Stomach (tissue), 19 donors: ENCODE data around the gene HACL1. TPM values are rescaled to one million over a fixed set of nuclear protein-coding genes. Genes with fewer than 3 reads are reported as not detected.
A peak's percentile ranks its signal among the peaks of the same experiment; 100 is the strongest.

ENCODE experiments used
- DNase-seq, 2 donors: peaks; one replicate each; pipeline versions ENCODE4 v3.0.0 to v3.0.0-alpha.2; 2013 to 2019
- H3K27ac ChIP-seq, 5 donors: fragments of 200-600 bp in 4 of 5; sonication (generic) in 4 of 5; one replicate each; pipeline ENCODE4 v1.5.1; 2013 to 2019; ENCODE audit warnings: mild to moderate bottlenecking in 1 of 5, moderate library complexity in 1 of 5
- H3K27me3 ChIP-seq, 3 donors: fragments of 200-600 bp; sonication (generic); one replicate each; pipeline ENCODE4 v1.5.1; 2017 to 2019; ENCODE audit warnings: mixed run types in 1 of 3
- H3K36me3 ChIP-seq, 4 donors: fragments of 200-600 bp; sonication (generic); 1 replicate in 3 of 4; 2 replicates in 1 of 4; pipeline ENCODE4 v1.5.1; 2016 to 2019
- H3K4me1 ChIP-seq, 4 donors: fragments of 200-600 bp; sonication (generic); one replicate each; pipeline ENCODE4 v1.5.1; 2016 to 2019
- H3K4me3 ChIP-seq, 4 donors: fragments of 200-600 bp; sonication (generic) in 3 of 4; one replicate each; pipeline ENCODE4 v1.5.1; 2016 to 2019; ENCODE audit warnings: mild to moderate bottlenecking in 1 of 4
- H3K9me3 ChIP-seq, 4 donors: fragments of 200-600 bp; sonication (generic); one replicate each; pipeline ENCODE4 v1.5.1; 2016 to 2019
- EP300 ChIP-seq: sonication (generic); formaldehyde crosslinking; IDR thresholded peaks from one replicate; pipeline ENCODE4 v1.6.1; 2017; ENCODE audit warnings: antibody characterized with exemption
- POLR2A ChIP-seq, 4 donors: fragments of 450-650 bp; IDR thresholded peaks; one replicate each; pipeline ENCODE4 v1.6.1; 2016; ENCODE audit warnings: antibody characterized with exemption in 4 of 4, control low read depth in 2 of 4, mild to moderate bottlenecking in 1 of 4, moderate library complexity in 1 of 4
- POLR2AphosphoS5 ChIP-seq, 3 donors: sonication (generic); formaldehyde crosslinking; IDR thresholded peaks; one replicate each; pipeline ENCODE4 v1.6.1; 2016; ENCODE audit warnings: antibody characterized with exemption in 3 of 3
- WGBS, 5 donors: extraction: QIAGEN DNeasy Blood & Tissue Kit in 3 of 5; methylation state at CpG; one replicate each; pipeline versions ENCODE4 v1.1.5 to v1.1.7; 2013 to 2018; 5-methylcytosine and 5-hydroxymethylcytosine counted together
- intact Hi-C: fragments of 100-400 bp; cut with DNase I; formaldehyde crosslinking; loops from one replicate; pipeline ENCODE4 v1.15.1; 2023; ENCODE audit warnings: low total_unique reads
- long read RNA-seq, 10 donors: transcript quantifications; one replicate each; lab custom pipeline, GENCODE V29; 2026
- polyA plus RNA-seq, 3 donors: library from polyadenylated mRNA; stranded (reverse); fragments of 200-250 nt; gene quantifications; one replicate each; pipeline ENCODE4 v1.2.3, GENCODE V29; 2013
- total RNA-seq, 5 donors: library from RNA; depleted of rRNA; stranded (reverse); fragments of >200 nt; gene quantifications; one replicate each; pipeline versions ENCODE4 v1.1.0 to v1.2.3, GENCODE V29; 2014 to 2016
- TF ChIP-seq, protein P1 (sequence below), 7 experiments: fragments of 450-650 bp in 4 of 7; fragments of 200-600 bp in 3 of 7; sonication (generic) in 3 of 7; IDR thresholded peaks; one replicate each; pipeline ENCODE4 v1.5.1; 2016 to 2019; ENCODE audit warnings: antibody characterized with exemption in 7 of 7, control low read depth in 2 of 7, mild to moderate bottlenecking in 1 of 7
- donor health status: healthy with polysubstance abuse.
- donor health status: Bipolar disorder and iron deficiency.
- donor health status: healthy.

The HACL1 gene
- total RNA-seq: 10 to 100 TPM; 18.1 to 46.7 (median 34.1) TPM
- 10 to 100 TPM; 13.9 to 21.7 (median 14.7) TPM for polyA plus RNA-seq
- long read RNA-seq, donor 1: 0 reads
- long read RNA-seq, donor 2, partial matches to known transcripts: 0 of 1 reads
- long read RNA-seq, donor 2, other reads (novel, unspliced or antisense): 0 of 1 reads
- long read RNA-seq, donor 3: 0 reads
- long read RNA-seq, donor 4, partial matches to known transcripts: 0 of 1 reads
- long read RNA-seq, donor 4, other reads (novel, unspliced or antisense): 0 of 1 reads
- long read RNA-seq, donor 5, transcript HACL1-201 (17 exons, 2,266 nt): major isoform, 7 of 8 reads
- long read RNA-seq, donor 5, partial matches to known transcripts: 0 of 8 reads
- long read RNA-seq, donor 5, other reads (novel, unspliced or antisense): 0 of 8 reads
- long read RNA-seq, donor 6: 0 reads
- long read RNA-seq, donor 7, partial matches to known transcripts: 0 of 1 reads
- long read RNA-seq, donor 7, other reads (novel, unspliced or antisense): 0 of 1 reads
- long read RNA-seq, donor 8, partial matches to known transcripts: 0 of 2 reads
- long read RNA-seq, donor 8, other reads (novel, unspliced or antisense): 0 of 2 reads
- long read RNA-seq, donor 9, partial matches to known transcripts: 0 of 2 reads
- long read RNA-seq, donor 9, other reads (novel, unspliced or antisense): 0 of 2 reads
- long read RNA-seq, donor 10: 0 reads

DNA sequence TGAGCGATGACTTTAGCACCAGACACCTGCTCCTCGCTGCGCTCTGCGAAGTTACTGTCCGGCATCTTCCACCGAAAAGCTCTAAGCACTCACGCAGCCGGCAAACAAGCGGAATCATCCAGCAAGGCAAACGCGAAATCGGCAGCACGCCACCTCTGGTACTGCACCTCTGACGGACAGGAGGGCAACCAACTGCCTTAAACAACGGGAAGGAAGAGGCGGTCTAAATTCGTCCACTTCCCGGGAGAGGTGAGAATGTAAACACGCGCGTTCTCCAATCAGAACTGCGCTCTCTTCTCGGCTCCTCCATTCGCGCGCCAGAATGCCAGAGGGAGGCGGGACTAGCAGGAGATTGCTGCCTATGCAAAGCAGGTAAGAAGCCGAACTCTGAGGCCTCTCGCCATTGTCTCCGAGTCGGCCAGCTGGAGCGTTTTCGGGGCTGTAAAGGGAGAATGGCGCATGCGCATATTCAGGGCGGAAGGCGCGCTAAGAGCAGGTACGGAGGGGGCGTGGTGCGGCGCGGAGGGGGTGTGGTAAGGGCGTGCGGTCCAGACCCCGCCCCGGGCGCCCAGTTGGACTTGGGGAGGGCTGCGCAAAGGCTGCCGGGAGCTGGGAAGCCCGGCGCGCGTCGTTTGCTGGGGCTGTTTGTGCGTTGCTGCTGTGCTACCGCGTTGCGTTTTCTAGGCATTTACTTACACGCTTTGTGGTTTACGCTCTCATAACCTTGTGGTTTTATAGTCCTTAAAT is at the start of gene HACL1, which contains the start of gene BTD:
TSS of gene HACL1 (minus strand) at position 171 of the 747 bp plus-strand sequence. CDS start at position 65, 106 bp downstream.
TSS of gene BTD (plus strand) at position 347 of the 747 bp plus-strand sequence. CDS start 33,695 bp downstream, outside the sequence.
- Histone ChIP-seq H3K4me3 (peak within 1 kb of the TSS; percentile 84 to 98 (median 88)), H3K27me3 (no peaks in the 10 kb centered on the region), H3K4me1 (peaks cover 26 to 57% (median 38%) of the 10 kb centered on the region in 4 donors), H3K36me3 (peaks cover 0 to 32% (median 29%) of the 10 kb centered on the region in 4 donors), H3K9me3 (no peaks in the 10 kb centered on the region), H3K27ac (peak within 1 kb of the TSS; percentile 73 to 95 (median 93))
- TF ChIP-seq POLR2AphosphoS5 (IDR thresholded peaks at IDR 0.05) (peak; percentile 69 to 94 (median 85)), EP300 (no peak), POLR2A (IDR thresholded peaks at IDR 0.05) (peak in 2 of 4 donors; percentile 50 to 63)
- TF ChIP-seq, protein P1, sequence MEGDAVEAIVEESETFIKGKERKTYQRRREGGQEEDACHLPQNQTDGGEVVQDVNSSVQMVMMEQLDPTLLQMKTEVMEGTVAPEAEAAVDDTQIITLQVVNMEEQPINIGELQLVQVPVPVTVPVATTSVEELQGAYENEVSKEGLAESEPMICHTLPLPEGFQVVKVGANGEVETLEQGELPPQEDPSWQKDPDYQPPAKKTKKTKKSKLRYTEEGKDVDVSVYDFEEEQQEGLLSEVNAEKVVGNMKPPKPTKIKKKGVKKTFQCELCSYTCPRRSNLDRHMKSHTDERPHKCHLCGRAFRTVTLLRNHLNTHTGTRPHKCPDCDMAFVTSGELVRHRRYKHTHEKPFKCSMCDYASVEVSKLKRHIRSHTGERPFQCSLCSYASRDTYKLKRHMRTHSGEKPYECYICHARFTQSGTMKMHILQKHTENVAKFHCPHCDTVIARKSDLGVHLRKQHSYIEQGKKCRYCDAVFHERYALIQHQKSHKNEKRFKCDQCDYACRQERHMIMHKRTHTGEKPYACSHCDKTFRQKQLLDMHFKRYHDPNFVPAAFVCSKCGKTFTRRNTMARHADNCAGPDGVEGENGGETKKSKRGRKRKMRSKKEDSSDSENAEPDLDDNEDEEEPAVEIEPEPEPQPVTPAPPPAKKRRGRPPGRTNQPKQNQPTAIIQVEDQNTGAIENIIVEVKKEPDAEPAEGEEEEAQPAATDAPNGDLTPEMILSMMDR (IDR thresholded peaks at IDR 0.05): peak in 2 of 7 experiments; percentile 28 to 42
- peak; percentile 97 to 99 for DNase-seq
- intact Hi-C loops: no loop called here
- 0 to 1% (median 0%) methylated on average over 45 to 61 of the region's 61 CpGs for WGBS, 5 donors

DNA sequence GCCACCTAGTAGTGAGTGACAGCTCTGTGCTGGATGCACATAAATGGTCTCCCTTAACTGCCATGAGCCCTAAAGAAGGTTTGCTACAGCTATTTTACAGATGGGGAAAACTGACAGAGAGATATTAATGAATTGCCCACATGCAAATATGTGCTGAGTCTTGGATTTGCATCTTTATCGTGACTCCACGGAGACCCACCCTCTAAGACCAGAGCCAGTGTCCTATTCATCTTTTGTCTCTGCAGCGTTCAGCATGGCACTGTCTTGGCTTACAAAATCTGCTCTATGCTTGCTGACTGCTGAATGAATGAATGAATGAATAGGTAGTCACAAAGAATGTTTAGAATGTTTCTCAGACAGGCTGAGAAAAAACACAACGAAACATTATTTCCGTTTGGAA is 48.5 kb upstream of the HACL1 start:
- intact Hi-C loops: no loop called here
- no peaks in the 10 kb centered on the region for H3K27me3 ChIP-seq
- H3K4me1 ChIP-seq: peaks cover 0 to 46% (median 20%) of the 10 kb centered on the region in 4 donors
- DNase-seq: no peak
- TF ChIP-seq EP300 (no peak), POLR2AphosphoS5 (IDR thresholded peaks at IDR 0.05) (no peak), POLR2A (IDR thresholded peaks at IDR 0.05) (no peak)
- TF ChIP-seq, protein P1 (IDR thresholded peaks at IDR 0.05): no peak
- no peak overlapping the region for H3K4me3 ChIP-seq
- peaks cover 0 to under 1% (median 0%) of the 10 kb centered on the region in 4 donors for H3K9me3 ChIP-seq
- H3K27ac ChIP-seq: no peak overlapping the region
- H3K36me3 ChIP-seq: peaks cover 0 to 6% (median 3%) of the 10 kb centered on the region in 4 donors
- WGBS, 5 donors: 83 to 95% (median 91%) methylated on average over 5 of the region's 5 CpGs

DNA sequence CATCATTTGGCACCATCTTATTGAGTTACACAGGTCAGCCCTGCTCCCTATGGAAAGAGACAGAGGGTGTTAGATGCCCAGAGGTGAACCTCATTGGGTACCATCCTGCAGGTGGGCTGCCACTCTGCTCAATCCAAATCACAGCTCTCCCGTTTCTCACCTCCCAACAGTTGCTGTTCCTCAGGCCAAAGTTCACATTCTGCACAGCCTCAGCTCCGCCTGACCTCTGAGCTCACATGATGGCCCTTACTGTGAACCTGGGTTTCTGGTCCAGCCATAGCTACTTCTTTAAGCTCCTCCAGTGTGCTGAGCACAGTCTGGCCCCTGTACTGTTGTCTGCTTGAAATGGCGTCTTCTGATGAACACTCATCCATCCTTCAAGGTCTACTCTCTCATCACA is 48.0 kb upstream of the HACL1 start:
- no peak overlapping the region for H3K27ac ChIP-seq
- DNase-seq: no peak
- 91 to 95% (median 94%) methylated on average over 3 of the region's 3 CpGs for WGBS, 5 donors

More for the DNA sequence above, 48.0 kb upstream of the HACL1 start:
- H3K27me3 ChIP-seq: no peaks in the 10 kb centered on the region
- H3K9me3 ChIP-seq: no peaks in the 10 kb centered on the region
- peaks cover 0 to 43% (median 20%) of the 10 kb centered on the region in 4 donors for H3K4me1 ChIP-seq
- TF ChIP-seq, protein P1 (IDR thresholded peaks at IDR 0.05): no peak
- peaks cover 0 to 11% (median 8%) of the 10 kb centered on the region in 4 donors for H3K36me3 ChIP-seq
- H3K4me3 ChIP-seq: no peak overlapping the region
- intact Hi-C loops: no loop called here
